Measurements from ENCODE around the gene PLEKHH2. TPM values are rescaled to one million over a fixed set of nuclear protein-coding genes. Genes with fewer than 3 reads are reported as not detected.

The PLEKHH2 gene
- total and polyA plus RNA-seq, 4 donors: 2.5 to 311 (median 18.3) TPM

- H3K9me3 ChIP-seq (ENCODE audit: control insufficient read depth in 4 of 4, insufficient read depth in 3 of 4, low read length in 3 of 4): no peaks in the 10 kb centered on the region
- H3K27ac ChIP-seq (ENCODE audit: low read depth in 1 of 2, low read length in 1 of 2): peak overlapping the region; percentile 76 to 90
- no peak overlapping the region for H3K4me3 ChIP-seq
- H3K9ac ChIP-seq (ENCODE audit: insufficient read depth in 1 of 2, low read length in 2 of 2): peak overlapping the region; percentile 98 to 99
- no peaks in the 10 kb centered on the region for H3K27me3 ChIP-seq (ENCODE audit: control insufficient read depth in 3 of 3, insufficient read depth in 3 of 3, low read length in 2 of 3)
- DNase-seq: no peak
- 15 to 27% methylated on average over 7 of the region's 7 CpGs for WGBS, 2 donors
- no peak for ATAC-seq (ENCODE audit: insufficient read depth, low FRiP score)
- H3K4me1 ChIP-seq (ENCODE audit: control insufficient read depth in 5 of 5, insufficient read depth in 5 of 5, low read length in 5 of 5): peaks cover 0 to 19% (median 4%) of the 10 kb centered on the region in 5 donors
- no peak for TF ChIP-seq CTCF (IDR thresholded peaks at IDR 0.05; ENCODE audit: control extremely low read depth, extremely low read depth)
- H3K36me3 ChIP-seq (ENCODE audit: control insufficient read depth in 4 of 4, insufficient read depth in 4 of 4, low read length in 4 of 4): peaks cover 4 to 12% (median 8%) of the 10 kb centered on the region in 4 donors
These were observed 137.6 kb downstream of the PLEKHH2 start for GRCh38 chr2:43774617-43775016.

- DNase-seq (no peak), ATAC-seq (ENCODE audit: insufficient read depth, low FRiP score) (no peak)
- H3K9me3 ChIP-seq (ENCODE audit: control insufficient read depth in 4 of 4, insufficient read depth in 3 of 4, low read length in 3 of 4): no peaks in the 10 kb centered on the region
- H3K27ac ChIP-seq (ENCODE audit: low read depth in 1 of 2, low read length in 1 of 2): no peak overlapping the region
- no peaks in the 10 kb centered on the region for H3K27me3 ChIP-seq (ENCODE audit: control insufficient read depth in 3 of 3, insufficient read depth in 3 of 3, low read length in 2 of 3)
- 72 to 90% methylated on average over 1 of the region's 1 CpG for WGBS, 2 donors
- H3K4me1 ChIP-seq (ENCODE audit: control insufficient read depth in 5 of 5, insufficient read depth in 5 of 5, low read length in 5 of 5): peaks cover 0 to 19% (median 4%) of the 10 kb centered on the region in 5 donors
- TF ChIP-seq CTCF (IDR thresholded peaks at IDR 0.05; ENCODE audit: control extremely low read depth, extremely low read depth): no peak
- no peak overlapping the region for H3K9ac ChIP-seq (ENCODE audit: insufficient read depth in 1 of 2, low read length in 2 of 2)
- H3K4me3 ChIP-seq: no peak overlapping the region
- H3K36me3 ChIP-seq (ENCODE audit: control insufficient read depth in 4 of 4, insufficient read depth in 4 of 4, low read length in 4 of 4): peaks cover 6 to 19% (median 8%) of the 10 kb centered on the region in 4 donors
These were observed 139.3 kb downstream of the PLEKHH2 start for GRCh38 chr2:43776324-43776723.

GRCh38 chr2:43777306-43777926 lies 140.4 kb downstream of the PLEKHH2 start:
- Histone ChIP-seq H3K4me3 (no peak overlapping the region), H3K4me1 (ENCODE audit: control insufficient read depth in 5 of 5, insufficient read depth in 5 of 5, low read length in 5 of 5) (peaks cover 0 to 19% (median 4%) of the 10 kb centered on the region in 5 donors), H3K9me3 (ENCODE audit: control insufficient read depth in 4 of 4, insufficient read depth in 3 of 4, low read length in 3 of 4) (no peaks in the 10 kb centered on the region), H3K9ac (ENCODE audit: insufficient read depth in 1 of 2, low read length in 2 of 2) (no peak overlapping the region), H3K27me3 (ENCODE audit: control insufficient read depth in 3 of 3, insufficient read depth in 3 of 3, low read length in 2 of 3) (no peaks in the 10 kb centered on the region), H3K36me3 (ENCODE audit: control insufficient read depth in 4 of 4, insufficient read depth in 4 of 4, low read length in 4 of 4) (peaks cover 6 to 19% (median 8%) of the 10 kb centered on the region in 4 donors), H3K27ac (ENCODE audit: low read depth in 1 of 2, low read length in 1 of 2) (peak overlapping the region in 1 of 2 donors; percentile 17)
- TF ChIP-seq CTCF (IDR thresholded peaks at IDR 0.05; ENCODE audit: control extremely low read depth, extremely low read depth): no peak
- peak; percentile 84 to 95 (median 95) for DNase-seq
- no peak for ATAC-seq (ENCODE audit: insufficient read depth, low FRiP score)
- WGBS, 2 donors: 91 to 92% methylated on average over 8 of the region's 8 CpGs

Data from lung (tissue), 12 donors.